SK-N-SH (cell line): ENCODE data around the gene PRTFDC1. TPM values are rescaled to one million over a fixed set of nuclear protein-coding genes. Genes with fewer than 3 reads are reported as not detected.
"Not testable (repeated sequence)": the region's sequence is repeated elsewhere in the genome, so short reads cannot be mapped to it uniquely, and the experiment has no call there.

Experiments
- CTCF ChIA-PET: fragments of 300-600, 350-600 bp; formaldehyde crosslinking; extraction: SDS; loops from one replicate; lab custom pipeline; 2021; lab: Yijun Ruan, JAX
- POLR2A ChIA-PET: fragments of 350-600 bp; sonication (Branson Sonifier 250); formaldehyde crosslinking; extraction: SDS; loops from one replicate; lab custom pipeline; 2020; ENCODE audit warnings: antibody characterized with exemption, inconsistent platforms; lab: Yijun Ruan, JAX
- DNase-seq: peaks from one replicate; pipeline ENCODE4 v3.0.0; 2012
- H2AFZ ChIP-seq: fragments of 200-600 bp; sonication (generic); 2 replicates; pipeline ENCODE4 v1.8.1; 2016; ENCODE audit warnings: antibody characterized with exemption, mild to moderate bottlenecking, low read depth
- H3F3A ChIP-seq: fragments of 200-600 bp; sonication (generic); replicated peaks from 2 replicates; pipeline ENCODE3; 2016; ENCODE audit warnings: antibody characterized with exemption, mild to moderate bottlenecking; ENCODE audit not compliant: insufficient read depth
- H3K27ac ChIP-seq, 2 experiments: fragments of 200-500 bp in 1 of 2; fragments of 200-600 bp in 1 of 2; sonication (Bioruptor generic) in 1 of 2; sonication (generic), shearing (Covaris generic) in 1 of 2; 2 replicates each; pipeline versions ENCODE4 v1.5.1 to v1.6.1; 2014 to 2016; ENCODE audit warnings: low read depth in 2 of 2, inconsistent platforms in 1 of 2, low read length in 1 of 2, mild to moderate bottlenecking in 1 of 2, mixed read lengths in 1 of 2
- H3K27me3 ChIP-seq: fragments of 200-600 bp; sonication (generic), shearing (Covaris generic); 2 replicates; pipeline ENCODE4 v1.6.1; 2016; ENCODE audit warnings: mixed run types; ENCODE audit not compliant: insufficient read depth
- H3K36me3 ChIP-seq, 2 experiments: fragments of 200-500 bp in 1 of 2; fragments of 200-600 bp in 1 of 2; sonication (Bioruptor generic) in 1 of 2; sonication (generic) in 1 of 2; replicated peaks in 1 of 2; 2 replicates each; pipeline versions ENCODE3 to v1.5.1; 2014 to 2016; ENCODE audit warnings: low read length in 1 of 2, mild to moderate bottlenecking in 1 of 2; ENCODE audit not compliant: insufficient read depth in 2 of 2, control insufficient read depth in 1 of 2
- H3K4me1 ChIP-seq, 2 experiments: fragments of 200-500 bp in 1 of 2; fragments of 200-600 bp in 1 of 2; sonication (Bioruptor generic) in 1 of 2; sonication (generic), shearing (Covaris generic) in 1 of 2; 2 replicates each; pipeline versions ENCODE4 v1.5.1 to v1.6.1; 2014 to 2016; ENCODE audit warnings: low read depth in 1 of 2, low read length in 1 of 2, mixed run types in 1 of 2; ENCODE audit not compliant: insufficient read depth in 2 of 2, control insufficient read depth in 1 of 2
- H3K4me2 ChIP-seq: fragments of 200-600 bp; sonication (generic), shearing (Covaris generic); 2 replicates; pipeline ENCODE4 v1.6.1; 2017; ENCODE audit warnings: mixed run types
- H3K4me3 ChIP-seq, 2 experiments: fragments of 200-500 bp in 1 of 2; fragments of 200-600 bp in 1 of 2; sonication (Bioruptor generic) in 1 of 2; sonication (generic), shearing (Covaris generic) in 1 of 2; 2 replicates each; pipeline versions ENCODE4 v1.5.1 to v1.8.1; 2014 to 2016; ENCODE audit warnings: low read depth in 2 of 2, inconsistent platforms in 1 of 2, low read length in 1 of 2, mild to moderate bottlenecking in 1 of 2, mixed read lengths in 1 of 2, moderate library complexity in 1 of 2
- H3K79me2 ChIP-seq: fragments of 200-600 bp; sonication (generic); 2 replicates; pipeline ENCODE4 v1.8.1; 2017; ENCODE audit warnings: mild to moderate bottlenecking; ENCODE audit not compliant: insufficient read depth
- H3K9ac ChIP-seq: fragments of 200-600 bp; sonication (generic); 2 replicates; pipeline ENCODE4 v1.6.1; 2017; ENCODE audit warnings: mixed run types
- H3K9me2 ChIP-seq: fragments of 200-600 bp; sonication (generic); 2 replicates; pipeline ENCODE4 v1.6.1; 2017; ENCODE audit warnings: mixed run types
- H3K9me3 ChIP-seq: fragments of 200-600 bp; sonication (generic); 2 replicates; pipeline ENCODE4 v1.6.1; 2017; ENCODE audit warnings: mixed run types, mild to moderate bottlenecking, moderate library complexity
- H4K20me1 ChIP-seq: fragments of 200-600 bp; sonication (generic); 2 replicates; pipeline ENCODE4 v1.6.1; 2017; ENCODE audit warnings: mild to moderate bottlenecking, mixed run types; ENCODE audit not compliant: insufficient read depth
- CTCF ChIP-seq: fragments of 200-600 bp; sonication (generic); IDR thresholded peaks from 2 replicates; pipeline ENCODE4 v1.6.1; 2017; ENCODE audit warnings: antibody characterized with exemption, mild to moderate bottlenecking, moderate library complexity
- EP300 ChIP-seq, 2 experiments: IDR thresholded peaks; 2 replicates each; pipeline versions ENCODE4 v1.4.0 to v1.6.1; 2012; ENCODE audit warnings: borderline replicate concordance in 1 of 2, low read depth in 1 of 2, low read length in 1 of 2
- FOSL2 ChIP-seq: IDR thresholded peaks from 2 replicates; pipeline ENCODE4 v1.4.0; 2012; ENCODE audit warnings: low read depth, mild to moderate bottlenecking, moderate library complexity, borderline replicate concordance
- FOXJ3 ChIP-seq: sonication (generic); formaldehyde crosslinking; IDR thresholded peaks from 2 replicates; pipeline ENCODE4 v1.5.1; 2020; ENCODE audit warnings: mild to moderate bottlenecking, missing genetic modification reagents
- FOXM1 ChIP-seq: IDR thresholded peaks from 2 replicates; pipeline ENCODE4 v1.4.0; 2012; ENCODE audit warnings: low read depth, mild to moderate bottlenecking
- GATA2 ChIP-seq: sonication (generic); formaldehyde crosslinking; IDR thresholded peaks from 2 replicates; pipeline ENCODE4 v1.5.0; 2020; ENCODE audit warnings: mild to moderate bottlenecking, missing genetic modification reagents
- JUND ChIP-seq: IDR thresholded peaks from 2 replicates; pipeline ENCODE4 v1.4.0; 2012
- MEF2A ChIP-seq: IDR thresholded peaks from 2 replicates; pipeline ENCODE4 v1.4.0; 2012; ENCODE audit warnings: low read depth, borderline replicate concordance
- MXI1 ChIP-seq: IDR thresholded peaks from 2 replicates; pipeline ENCODE4 v1.6.1; 2012; ENCODE audit warnings: mild to moderate bottlenecking, low read depth, low read length, improper control_type of control experiment
- RAD21 ChIP-seq: IDR thresholded peaks from 2 replicates; pipeline ENCODE4 v1.6.1; 2012; ENCODE audit warnings: mild to moderate bottlenecking, low read length
- RCOR1 ChIP-seq: fragments of 150-350 bp; IDR thresholded peaks from 2 replicates; pipeline ENCODE4 v1.6.1; 2017; ENCODE audit warnings: antibody characterized with exemption, low read length
- REST ChIP-seq: IDR thresholded peaks from 2 replicates; pipeline ENCODE4 v1.6.1; 2012; ENCODE audit warnings: mild to moderate bottlenecking, low read depth, low read length, moderate library complexity
- RFX5 ChIP-seq: IDR thresholded peaks from 2 replicates; pipeline ENCODE4 v1.6.1; 2012; ENCODE audit warnings: mild to moderate bottlenecking, improper control_type of control experiment, low read length
- RXRA ChIP-seq: IDR thresholded peaks from 2 replicates; pipeline ENCODE4 v1.4.0; 2012; ENCODE audit warnings: low read depth, mild to moderate bottlenecking, borderline replicate concordance
- SIN3A ChIP-seq: IDR thresholded peaks from 2 replicates; pipeline ENCODE4 v1.6.1; 2012; ENCODE audit warnings: low read depth, mild to moderate bottlenecking, low read length, moderate library complexity, borderline replicate concordance
- SMC3 ChIP-seq: IDR thresholded peaks from 2 replicates; pipeline ENCODE4 v1.6.1; 2012; ENCODE audit warnings: low read depth, low read length, improper control_type of control experiment
- TCF12 ChIP-seq: IDR thresholded peaks from 2 replicates; pipeline ENCODE4 v1.4.0; 2012
- USF1 ChIP-seq: IDR thresholded peaks from 2 replicates; pipeline ENCODE4 v1.4.0; 2012; ENCODE audit warnings: low read depth, borderline replicate concordance
- YY1 ChIP-seq: IDR thresholded peaks from 2 replicates; pipeline ENCODE4 v1.4.0; 2012; ENCODE audit warnings: low read depth, mild to moderate bottlenecking
- WGBS: methylation state at CpG from one replicate; pipeline ENCODE4 v1.1.6; 2017; ENCODE audit warnings: low lambda C conversion rate; 5-methylcytosine and 5-hydroxymethylcytosine counted together
- polyA plus RNA-seq, 3 experiments: library from polyadenylated mRNA; depleted of rRNA; stranded (reverse); fragments of >200 nt; gene quantifications; 2 replicates each; pipeline ENCODE4 v1.2.3, GENCODE V29; 2012
- TF ChIP-seq, protein P1 (sequence below): IDR thresholded peaks from 2 replicates; pipeline ENCODE4 v1.4.0; 2012; ENCODE audit warnings: low read depth

PRTFDC1 gene
- polyA plus RNA-seq, 1 of the 3 experiments (the other 2 are of a cell fraction), result 6.6 TPM

GRCh38 chr10:24958091-24958720 lies 5.8 kb upstream of the PRTFDC1 start (continued):
- TF ChIP-seq FOXM1 (no peak), GATA2 (CRISPR knock-in tag) (no peak), MXI1 (no peak), RAD21 (no peak), YY1 (no peak), SIN3A (no peak), CTCF (no peak), RCOR1 (no peak), TCF12 (peak; percentile 92), EP300 (IDR thresholded peaks at IDR 0.05; ENCODE audit: borderline replicate concordance in 1 of 2, low read depth in 1 of 2, low read length in 1 of 2) (peak in 1 of 2 experiments; percentile 81; a peak in 2 of 4 replicates)
- TF ChIP-seq, all 33 proteins: peak for 11

- DNase-seq, H3K4me3 ChIP-seq, H3K27me3 ChIP-seq, H3K9me3 ChIP-seq, POLR2A ChIA-PET, H3K79me2 ChIP-seq, H4K20me1 ChIP-seq, H3K9me2 ChIP-seq, H3K36me3 ChIP-seq, CTCF ChIA-PET: not testable (repeated sequence)
- H3K4me1 ChIP-seq, result peaks cover 10 to 13% of the 10 kb centered on the region in 2 experiments
- peak overlapping the region; percentile 66; the same call in 1 of the 2 replicates for H2AFZ ChIP-seq
- 87% methylated on average over 6 of the region's 6 CpGs for WGBS
- H3K4me2 ChIP-seq, result peak overlapping the region; percentile 48; the same call in 1 of the 2 replicates
- peak overlapping the region; percentile 63; the same call in 1 of the 2 replicates for H3K9ac ChIP-seq
- H3F3A ChIP-seq, result peaks cover 19% of the 10 kb centered on the region
- peak overlapping the region; percentile 40 to 95; a peak in 3 of 4 replicates for H3K27ac ChIP-seq
Observed at GRCh38 chr10:24957624-24958051, 5.2 kb upstream of the PRTFDC1 start.

GRCh38 chr10:24953675-24954074 lies 1.3 kb upstream of the PRTFDC1 start:
- no peaks in the 10 kb centered on the region for H3K27me3 ChIP-seq
- H4K20me1 ChIP-seq, result no peaks in the 10 kb centered on the region
- H2AFZ ChIP-seq, result 0 out of 2 replicates have a peak overlapping the region, but pooled peaks have one; percentile 90
- no peaks in the 10 kb centered on the region for H3K36me3 ChIP-seq
- CTCF ChIA-PET, result interaction anchor here (0.6 to 2.6 kb wide), 6 partner anchors 11 to 311 kb away, joined by 3 to 6 read pairs (median 5); no protein-coding TSS in a partner anchor
- no peaks in the 10 kb centered on the region for H3K9me3 ChIP-seq
- no peak overlapping the region for H3K4me3 ChIP-seq
- WGBS, result 95% methylated on average over 11 of the region's 11 CpGs
- H3K9me2 ChIP-seq, result no peaks in the 10 kb centered on the region
- H3K27ac ChIP-seq, result no peak overlapping the region
- POLR2A ChIA-PET, result interaction anchor here (1.0 to 1.1 kb wide), 2 partner anchors 17 to 63 kb away, joined by 3 to 4 read pairs; partner anchors contain the start of genes ENKUR and THNSL1
- H3K79me2 ChIP-seq, result no peaks in the 10 kb centered on the region
- H3K9ac ChIP-seq, result no peak overlapping the region
- H3K4me2 ChIP-seq, result no peak overlapping the region
- peaks cover 4 to 17% of the 10 kb centered on the region in 2 experiments; a peak in 3 of 4 replicates for H3K4me1 ChIP-seq
- no peak for DNase-seq
- H3F3A ChIP-seq, result peaks cover 16% of the 10 kb centered on the region
- TF ChIP-seq, protein P1, sequence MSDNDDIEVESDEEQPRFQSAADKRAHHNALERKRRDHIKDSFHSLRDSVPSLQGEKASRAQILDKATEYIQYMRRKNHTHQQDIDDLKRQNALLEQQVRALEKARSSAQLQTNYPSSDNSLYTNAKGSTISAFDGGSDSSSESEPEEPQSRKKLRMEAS, result no peak
- TF ChIP-seq REST (no peak), MEF2A (no peak), JUND (no peak), RAD21 (no peak), FOXJ3 (CRISPR knock-in tag) (no peak), FOSL2 (no peak), TCF12 (no peak), RXRA (no peak), USF1 (no peak), RFX5 (no peak), SMC3 (no peak)
